ENCODE results near the gene GLDC. TPM values are rescaled to one million over a fixed set of nuclear protein-coding genes. Genes with fewer than 3 reads are reported as not detected.

GLDC gene
- total RNA-seq, 1 donor from 2014 or later = 8.9 TPM

DNA sequence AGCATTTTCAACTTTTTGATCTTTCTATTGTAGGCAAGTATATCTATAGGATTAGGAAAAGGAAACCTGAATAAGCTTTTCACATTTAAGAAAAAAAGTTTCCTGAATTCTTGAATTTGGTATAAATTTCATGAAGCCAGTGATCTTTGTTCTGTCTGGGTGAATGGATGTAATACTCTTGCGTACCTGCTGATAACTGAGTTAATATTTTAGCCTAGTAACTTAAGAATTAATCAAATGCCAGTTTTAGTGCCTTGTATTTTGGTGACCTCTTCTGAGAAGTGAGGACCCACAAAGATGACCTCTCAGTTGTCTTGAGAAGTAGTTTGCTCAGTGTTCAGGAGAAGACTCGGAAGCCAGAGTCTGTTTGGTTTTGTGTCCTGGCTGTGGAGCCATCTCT, 154.7 kb downstream of the GLDC start:
- DNase-seq (ENCODE audit: low read depth) (no peak), FAIRE-seq (no peak)
- Mint-ChIP-seq H3K27me3 (ENCODE audit: low read depth, unreplicated experiment) (no peaks in the 10 kb centered on the region), H3K36me3 (ENCODE audit: low read depth, unreplicated experiment) (peaks cover 2% of the 10 kb centered on the region), H3K4me3 (ENCODE audit: unreplicated experiment) (no peak overlapping the region), H3K9me3 (ENCODE audit: unreplicated experiment) (no peaks in the 10 kb centered on the region), H3K27ac (ENCODE audit: unreplicated experiment) (no peak overlapping the region), H3K4me1 (ENCODE audit: low read depth, unreplicated experiment) (no peaks in the 10 kb centered on the region)
- Histone ChIP-seq H3K4me2 (ENCODE audit: low read length) (no peak overlapping the region), H3K9me3 (ENCODE audit: insufficient read depth, low read depth, low read length) (no peaks in the 10 kb centered on the region), H4K20me1 (ENCODE audit: insufficient read depth, low read length) (peaks cover 7% of the 10 kb centered on the region), H2AFZ (ENCODE audit: low read depth, low read length) (no peak overlapping the region), H3K4me3 (ENCODE audit: insufficient read depth, low read depth, low read length) (no peak overlapping the region), H3K9ac (ENCODE audit: low read length) (no peak overlapping the region), H3K36me3 (ENCODE audit: insufficient read depth, low read length) (peaks cover 19% of the 10 kb centered on the region), H3K27ac (ENCODE audit: low read depth, low read length) (no peak overlapping the region), H3K27me3 (ENCODE audit: insufficient read depth, low read length) (no peaks in the 10 kb centered on the region), H3K79me2 (ENCODE audit: insufficient read depth, low read length) (peaks cover 40% of the 10 kb centered on the region), H3K4me1 (ENCODE audit: insufficient read depth, low read length) (no peaks in the 10 kb centered on the region)
- TF ChIP-seq, protein P1, sequence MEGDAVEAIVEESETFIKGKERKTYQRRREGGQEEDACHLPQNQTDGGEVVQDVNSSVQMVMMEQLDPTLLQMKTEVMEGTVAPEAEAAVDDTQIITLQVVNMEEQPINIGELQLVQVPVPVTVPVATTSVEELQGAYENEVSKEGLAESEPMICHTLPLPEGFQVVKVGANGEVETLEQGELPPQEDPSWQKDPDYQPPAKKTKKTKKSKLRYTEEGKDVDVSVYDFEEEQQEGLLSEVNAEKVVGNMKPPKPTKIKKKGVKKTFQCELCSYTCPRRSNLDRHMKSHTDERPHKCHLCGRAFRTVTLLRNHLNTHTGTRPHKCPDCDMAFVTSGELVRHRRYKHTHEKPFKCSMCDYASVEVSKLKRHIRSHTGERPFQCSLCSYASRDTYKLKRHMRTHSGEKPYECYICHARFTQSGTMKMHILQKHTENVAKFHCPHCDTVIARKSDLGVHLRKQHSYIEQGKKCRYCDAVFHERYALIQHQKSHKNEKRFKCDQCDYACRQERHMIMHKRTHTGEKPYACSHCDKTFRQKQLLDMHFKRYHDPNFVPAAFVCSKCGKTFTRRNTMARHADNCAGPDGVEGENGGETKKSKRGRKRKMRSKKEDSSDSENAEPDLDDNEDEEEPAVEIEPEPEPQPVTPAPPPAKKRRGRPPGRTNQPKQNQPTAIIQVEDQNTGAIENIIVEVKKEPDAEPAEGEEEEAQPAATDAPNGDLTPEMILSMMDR (IDR thresholded peaks at IDR 0.05; ENCODE audit: insufficient read depth, low read depth, low read length) = no peak
- TF ChIP-seq EZH2 (IDR thresholded peaks at IDR 0.05; ENCODE audit: insufficient read depth, low read length) = no peak

DNA sequence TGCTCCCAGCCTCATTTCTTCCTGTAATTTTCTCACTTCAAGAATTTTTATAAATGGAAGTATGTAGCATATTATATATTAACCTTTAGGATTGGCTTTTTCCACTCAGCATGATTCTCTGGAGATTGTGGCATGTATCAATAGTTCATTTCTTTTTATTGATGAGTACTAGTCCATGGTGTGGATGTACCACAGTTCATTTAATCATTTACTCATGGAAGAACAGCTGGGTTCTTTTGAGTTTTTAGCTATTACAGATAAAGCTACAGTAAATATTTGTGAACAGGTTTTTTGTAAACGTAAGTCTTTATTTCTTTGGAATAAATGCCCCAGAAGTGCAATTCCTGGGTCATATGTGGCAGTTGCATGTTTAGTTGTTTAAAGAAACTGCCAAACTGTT, 156.4 kb downstream of the GLDC start:
- no peak overlapping the region for H3K4me2 ChIP-seq (ENCODE audit: low read length)
- DNase-seq (ENCODE audit: low read depth) (no peak), FAIRE-seq (no peak)
- peaks cover 23% of the 10 kb centered on the region for H3K36me3 ChIP-seq (ENCODE audit: insufficient read depth, low read length)
- H3K36me3 Mint-ChIP-seq (ENCODE audit: low read depth, unreplicated experiment) = peaks cover 2% of the 10 kb centered on the region
- no peaks in the 10 kb centered on the region for H3K9me3 Mint-ChIP-seq (ENCODE audit: unreplicated experiment)
- no peaks in the 10 kb centered on the region for H3K27me3 Mint-ChIP-seq (ENCODE audit: low read depth, unreplicated experiment)
- peaks cover 7% of the 10 kb centered on the region for H4K20me1 ChIP-seq (ENCODE audit: insufficient read depth, low read length)
- H3K27ac ChIP-seq (ENCODE audit: low read depth, low read length) = no peak overlapping the region
- H3K9me3 ChIP-seq (ENCODE audit: insufficient read depth, low read depth, low read length) = no peaks in the 10 kb centered on the region
- H3K27me3 ChIP-seq (ENCODE audit: insufficient read depth, low read length) = no peaks in the 10 kb centered on the region
- no peaks in the 10 kb centered on the region for H3K4me1 Mint-ChIP-seq (ENCODE audit: low read depth, unreplicated experiment)
- TF ChIP-seq EZH2 (IDR thresholded peaks at IDR 0.05; ENCODE audit: insufficient read depth, low read length) = no peak
- TF ChIP-seq, protein P1 (IDR thresholded peaks at IDR 0.05; ENCODE audit: insufficient read depth, low read depth, low read length) = no peak
- H3K4me3 ChIP-seq (ENCODE audit: insufficient read depth, low read depth, low read length) = no peak overlapping the region
- H3K27ac Mint-ChIP-seq (ENCODE audit: unreplicated experiment) = no peak overlapping the region
- no peak overlapping the region for H3K9ac ChIP-seq (ENCODE audit: low read length)
- peaks cover 40% of the 10 kb centered on the region for H3K79me2 ChIP-seq (ENCODE audit: insufficient read depth, low read length)
- H2AFZ ChIP-seq (ENCODE audit: low read depth, low read length) = no peak overlapping the region
- no peak overlapping the region for H3K4me3 Mint-ChIP-seq (ENCODE audit: unreplicated experiment)
- no peaks in the 10 kb centered on the region for H3K4me1 ChIP-seq (ENCODE audit: insufficient read depth, low read length)

DNA sequence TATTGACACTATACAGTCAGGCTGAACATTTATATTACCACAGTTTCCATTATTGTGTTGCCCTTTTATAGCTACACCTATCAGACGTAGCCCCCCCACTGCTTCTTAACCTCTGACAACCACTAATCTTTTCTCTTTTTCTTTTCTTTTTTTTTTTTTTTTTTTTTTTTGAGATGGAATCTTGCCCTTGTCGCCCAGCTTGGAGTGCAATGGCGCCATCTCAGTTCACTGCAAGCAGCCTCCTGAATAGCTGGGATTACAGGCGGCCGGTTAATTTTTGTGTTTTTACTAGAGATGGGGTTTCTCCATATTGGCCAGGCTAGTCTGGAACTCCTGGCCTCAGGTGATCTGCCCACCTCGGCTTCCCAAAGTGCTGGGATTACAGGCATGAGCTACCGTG, 157.1 kb downstream of the GLDC start:
- no peak overlapping the region for H3K4me3 ChIP-seq (ENCODE audit: insufficient read depth, low read depth, low read length)
- H3K4me3 Mint-ChIP-seq (ENCODE audit: unreplicated experiment) = no peak overlapping the region
- no peaks in the 10 kb centered on the region for H3K27me3 ChIP-seq (ENCODE audit: insufficient read depth, low read length)
- DNase-seq (ENCODE audit: low read depth) = no peak
- H3K27me3 Mint-ChIP-seq (ENCODE audit: low read depth, unreplicated experiment) = no peaks in the 10 kb centered on the region
- peaks cover 40% of the 10 kb centered on the region for H3K79me2 ChIP-seq (ENCODE audit: insufficient read depth, low read length)
- H3K36me3 Mint-ChIP-seq (ENCODE audit: low read depth, unreplicated experiment) = peaks cover 2% of the 10 kb centered on the region
- no peak overlapping the region for H3K4me2 ChIP-seq (ENCODE audit: low read length)
- FAIRE-seq = no peak
- no peaks in the 10 kb centered on the region for H3K9me3 ChIP-seq (ENCODE audit: insufficient read depth, low read depth, low read length)
- no peak overlapping the region for H2AFZ ChIP-seq (ENCODE audit: low read depth, low read length)
- no peaks in the 10 kb centered on the region for H3K4me1 ChIP-seq (ENCODE audit: insufficient read depth, low read length)
- H3K36me3 ChIP-seq (ENCODE audit: insufficient read depth, low read length) = peaks cover 23% of the 10 kb centered on the region
- H3K9me3 Mint-ChIP-seq (ENCODE audit: unreplicated experiment) = no peaks in the 10 kb centered on the region
- no peak overlapping the region for H3K9ac ChIP-seq (ENCODE audit: low read length)
- TF ChIP-seq, protein P1 (IDR thresholded peaks at IDR 0.05; ENCODE audit: insufficient read depth, low read depth, low read length) = no peak
- no peak for TF ChIP-seq EZH2 (IDR thresholded peaks at IDR 0.05; ENCODE audit: insufficient read depth, low read length)
- H4K20me1 ChIP-seq (ENCODE audit: insufficient read depth, low read length) = peaks cover 7% of the 10 kb centered on the region
- H3K4me1 Mint-ChIP-seq (ENCODE audit: low read depth, unreplicated experiment) = no peaks in the 10 kb centered on the region
- no peak overlapping the region for H3K27ac Mint-ChIP-seq (ENCODE audit: unreplicated experiment)
- H3K27ac ChIP-seq (ENCODE audit: low read depth, low read length) = no peak overlapping the region
